HepG2 (cell line): ENCODE results near the gene SIGLEC14. TPM values are rescaled to one million over a fixed set of nuclear protein-coding genes. Genes with fewer than 3 reads are reported as not detected.
A peak's percentile ranks its signal among the peaks of the same experiment; 100 is the strongest.

Experiments used
- ATAC-seq: fragments of 200-7000 bp; cut with Tn5 transposase; 3 replicates; pipeline ENCODE4 v1.9.1; 2020; ENCODE audit warnings: mild to moderate bottlenecking, moderate library complexity
- BruUV-seq: library from RNA; stranded (reverse); fragments of 400-500 nt; replicated peaks from 2 replicates; lab custom pipeline; 2021; lab: Mats Ljungman, UMichigan
- CTCF ChIA-PET: fragments of 300-600 bp; formaldehyde crosslinking; extraction: SDS; loops from one replicate; lab custom pipeline; 2021; ENCODE audit warnings: low total read pairs, inconsistent platforms, low intra/inter-chr PET ratio; lab: Yijun Ruan, JAX
- POLR2A ChIA-PET: fragments of 350-600 bp; sonication (Branson Sonifier 250); formaldehyde crosslinking; loops from one replicate; lab custom pipeline; 2020; ENCODE audit warnings: antibody characterized with exemption, inconsistent platforms; lab: Yijun Ruan, JAX
- DNase-seq: peaks from one replicate; pipeline ENCODE4 v3.0.0-alpha.2; 2015; ENCODE audit warnings: low spot score
- FAIRE-seq: peaks from 3 replicates; lab custom pipeline; 2011; peaks lifted over from hg19 to GRCh38; lab: Jason Lieb, UNC
- H2AFZ ChIP-seq: one replicate; pipeline ENCODE4 v1.6.1; 2011; ENCODE audit warnings: low read length, inconsistent platforms
- H3K27ac ChIP-seq: fragments of 300-600 bp; 3 replicates; pipeline ENCODE4 v1.8.0; 2011; ENCODE audit warnings: mixed run types, mild to moderate bottlenecking, mixed read lengths, low read length, inconsistent platforms; ENCODE audit not compliant: insufficient read depth; ENCODE audit errors: extremely low read length
- H3K27me3 ChIP-seq, 2 experiments: fragments of 200-600 bp in 1 of 2; 2 replicates in 1 of 2; 3 replicates in 1 of 2; pipeline versions ENCODE4 v1.6.0 to v1.8.0; 2011; ENCODE audit warnings: low read length in 2 of 2, mild to moderate bottlenecking in 2 of 2, moderate library complexity in 2 of 2, inconsistent platforms in 1 of 2; ENCODE audit not compliant: insufficient read depth in 2 of 2, control insufficient read depth in 1 of 2
- H3K36me3 ChIP-seq, 2 experiments: fragments of 200-600 bp in 1 of 2; replicated peaks in 1 of 2; 2 replicates in 1 of 2; 3 replicates in 1 of 2; pipeline versions ENCODE4 v1.5.1 to v1.8.0; 2011; ENCODE audit warnings: low read length in 2 of 2, inconsistent platforms in 1 of 2; ENCODE audit not compliant: insufficient read depth in 2 of 2, control insufficient read depth in 1 of 2
- H3K4me1 ChIP-seq: 2 replicates; pipeline ENCODE4 v1.5.1; 2012; ENCODE audit warnings: low read length, inconsistent platforms; ENCODE audit not compliant: insufficient read depth
- H3K4me2 ChIP-seq: 2 replicates; pipeline ENCODE4 v1.6.0; 2011; ENCODE audit warnings: low read depth, low read length, inconsistent platforms
- H3K4me3 ChIP-seq, 3 experiments: fragments of 200-600 bp in 1 of 3; sonication (generic), shearing (Covaris generic) in 1 of 3; replicated peaks in 1 of 3; 2 replicates each; pipeline ENCODE4 v1.5.1; 2011 to 2016; ENCODE audit warnings: low read length in 3 of 3, inconsistent platforms in 2 of 3, low read depth in 2 of 3, mild to moderate bottlenecking in 2 of 3, control low read depth in 1 of 3, mixed read lengths in 1 of 3; ENCODE audit not compliant: insufficient read depth in 1 of 3
- H3K79me2 ChIP-seq: one replicate; pipeline ENCODE4 v1.6.1; 2011; ENCODE audit warnings: low read length, inconsistent platforms; ENCODE audit not compliant: insufficient read depth
- H3K9ac ChIP-seq: 2 replicates; pipeline ENCODE4 v1.6.0; 2011; ENCODE audit warnings: mild to moderate bottlenecking, low read depth, low read length, inconsistent platforms; ENCODE audit not compliant: insufficient read depth
- H3K9me3 ChIP-seq: 2 replicates; pipeline ENCODE4 v1.5.1; 2012; ENCODE audit warnings: mild to moderate bottlenecking, low read length
- H4K20me1 ChIP-seq: 2 replicates; pipeline ENCODE4 v1.6.0; 2011; ENCODE audit warnings: inconsistent platforms, mild to moderate bottlenecking, low read length, moderate library complexity; ENCODE audit not compliant: insufficient read depth
- PHF20 ChIP-seq: sonication (generic); formaldehyde crosslinking; IDR thresholded peaks from 2 replicates; pipeline ENCODE4 v1.5.0; 2020; ENCODE audit warnings: mild to moderate bottlenecking, missing genetic modification reagents
- SRSF4 ChIP-seq: fragments of 200-400 bp; formaldehyde crosslinking; IDR thresholded peaks from one replicate; pipeline ENCODE4 v1.6.1; 2018; ENCODE audit warnings: mild to moderate bottlenecking, low read depth, low read length, moderate library complexity; ENCODE audit not compliant: poor library complexity, severe bottlenecking
- ZNF317 ChIP-seq: sonication (generic); formaldehyde crosslinking; IDR thresholded peaks from 2 replicates; pipeline ENCODE4 v1.5.0; 2020; ENCODE audit warnings: mild to moderate bottlenecking, missing genetic modification reagents
- ZSCAN9 ChIP-seq: IDR thresholded peaks from 2 replicates; pipeline ENCODE4 v1.6.1; 2016; ENCODE audit warnings: borderline replicate concordance
- WGBS: methylation state at CpG from one replicate; pipeline ENCODE4 v1.1.6; 2017; ENCODE audit warnings: low lambda C conversion rate; 5-methylcytosine and 5-hydroxymethylcytosine counted together
- in situ Hi-C: cut with HindIII; loops from 2 replicates; pipeline ENCODE4 v1.10.0; 2017; ENCODE audit warnings: low pct_unique_long_range_greater_than_20kb; ENCODE audit not compliant: extremely low pct_ligation_motif_present
- intact Hi-C: fragments of 100-400 bp; cut with micrococcal nuclease; formaldehyde crosslinking; loops from one replicate; pipeline ENCODE4 v1.10.0; 2022; ENCODE audit not compliant: unreplicated experiment
- polyA plus RNA-seq, 8 experiments: library from polyadenylated mRNA; depleted of rRNA in 3 of 8; stranded (reverse) in 7 of 8; unstranded in 1 of 8; fragments of >200 nt; fragmentation: Illumina TruSeq in 4 of 8; extraction: Trizol in 4 of 8; gene quantifications; 2 replicates each; pipeline versions ENCODE4 v1.2.1 to v1.2.3, GENCODE V29; 2011 to 2016; ENCODE audit warnings: low read depth in 4 of 8, missing spikeins in 1 of 8, mixed read lengths in 1 of 8; ENCODE audit not compliant: insufficient read depth in 1 of 8
- total RNA-seq, 5 experiments: library from RNA; depleted of rRNA; stranded (reverse); fragments of >200 nt; fragmentation: Illumina TruSeq; extraction: Trizol; gene quantifications; 2 replicates each; pipeline ENCODE4 v1.2.3, GENCODE V29; 2016; ENCODE audit warnings: low read depth in 1 of 5
- TF ChIP-seq, protein P1 (sequence below): sonication (generic); formaldehyde crosslinking; IDR thresholded peaks from 2 replicates; pipeline ENCODE4 v1.8.1; 2023; ENCODE audit warnings: missing genetic modification reagents, mild to moderate bottlenecking, borderline replicate concordance
- TF ChIP-seq, protein P2 (sequence below): sonication (generic); formaldehyde crosslinking; IDR thresholded peaks from 2 replicates; pipeline ENCODE4 v1.4.0; 2020; ENCODE audit warnings: missing genetic modification reagents

The SIGLEC14 gene
- total and polyA plus RNA-seq, 2 of the 13 experiments (the other 11 are each of a cell fraction or from before 2014, with no cell fraction given): 0.05 to 0.09 TPM

- H3K4me1 ChIP-seq: no peaks in the 10 kb centered on the region
- intact Hi-C loops (loop anchor here (5.0 kb wide), 1 partner anchor 227 kb away; no protein-coding TSS in a partner anchor), in situ Hi-C loops (loop anchor here (10.0 kb wide), 1 partner anchor 180 kb away; the partner anchor contains the start of gene CEACAM18)
- no peak overlapping the region for H3K4me3 ChIP-seq
- 19% methylated on average over 4 of the region's 4 CpGs for WGBS
- no peaks in the 10 kb centered on the region for H4K20me1 ChIP-seq
- TF ChIP-seq PHF20 (no peak), ZNF317 (CRISPR knock-in tag) (peak; percentile 65; the same call in 1 of the 2 replicates), SRSF4 (no peak)
- H3K79me2 ChIP-seq: no peaks in the 10 kb centered on the region
- CTCF ChIA-PET: no interaction called here
- no peak overlapping the region for H3K4me2 ChIP-seq
- POLR2A ChIA-PET: no interaction called here
- H3K9ac ChIP-seq: no peak overlapping the region
- H3K36me3 ChIP-seq: no peaks in the 10 kb centered on the region
- H3K9me3 ChIP-seq: no peaks in the 10 kb centered on the region
- H3K27ac ChIP-seq: no peak overlapping the region
- FAIRE-seq (no peak), ATAC-seq (no peak), DNase-seq (no peak)
- H3K27me3 ChIP-seq: no peaks in the 10 kb centered on the region
- BruUV-seq: no TSS peak
- no peak overlapping the region for H2AFZ ChIP-seq
Measured at GRCh38 chr19:51654783-51655182, 8.2 kb upstream of the SIGLEC14 start.

DNA sequence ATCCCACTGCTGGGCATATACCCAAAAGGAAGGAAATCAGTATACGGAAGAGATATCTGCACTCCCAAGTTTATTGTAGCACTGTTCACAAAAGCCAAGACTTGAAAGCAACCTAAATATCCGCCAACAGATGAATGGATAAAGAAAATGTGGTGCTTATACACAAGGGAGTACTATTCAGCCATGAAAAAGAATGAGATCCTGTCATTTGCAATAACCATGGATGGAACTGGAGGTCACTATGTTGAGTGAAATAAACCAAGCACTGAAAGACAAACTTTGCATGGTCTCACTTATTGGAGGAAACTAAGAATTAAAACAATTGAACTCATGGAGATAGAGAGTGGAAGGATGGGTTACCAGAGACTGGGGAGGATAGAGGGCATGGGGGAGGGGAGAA, 6.5 kb upstream of the SIGLEC14 start:
- H3K4me2 ChIP-seq: no peak overlapping the region
- H3K9me3 ChIP-seq: no peaks in the 10 kb centered on the region
- no peaks in the 10 kb centered on the region for H3K4me1 ChIP-seq
- DNase-seq (no peak), FAIRE-seq (no peak), ATAC-seq (no peak)
- no peak overlapping the region for H3K27ac ChIP-seq
- H2AFZ ChIP-seq: no peak overlapping the region
- no peaks in the 10 kb centered on the region for H3K27me3 ChIP-seq
- no peaks in the 10 kb centered on the region for H3K79me2 ChIP-seq
- no peak overlapping the region for H3K4me3 ChIP-seq
- H3K9ac ChIP-seq: no peak overlapping the region
- TF ChIP-seq, protein P1, sequence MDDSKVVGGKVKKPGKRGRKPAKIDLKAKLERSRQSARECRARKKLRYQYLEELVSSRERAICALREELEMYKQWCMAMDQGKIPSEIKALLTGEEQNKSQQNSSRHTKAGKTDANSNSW (CRISPR knock-in tag): no peak
- TF ChIP-seq, protein P2, sequence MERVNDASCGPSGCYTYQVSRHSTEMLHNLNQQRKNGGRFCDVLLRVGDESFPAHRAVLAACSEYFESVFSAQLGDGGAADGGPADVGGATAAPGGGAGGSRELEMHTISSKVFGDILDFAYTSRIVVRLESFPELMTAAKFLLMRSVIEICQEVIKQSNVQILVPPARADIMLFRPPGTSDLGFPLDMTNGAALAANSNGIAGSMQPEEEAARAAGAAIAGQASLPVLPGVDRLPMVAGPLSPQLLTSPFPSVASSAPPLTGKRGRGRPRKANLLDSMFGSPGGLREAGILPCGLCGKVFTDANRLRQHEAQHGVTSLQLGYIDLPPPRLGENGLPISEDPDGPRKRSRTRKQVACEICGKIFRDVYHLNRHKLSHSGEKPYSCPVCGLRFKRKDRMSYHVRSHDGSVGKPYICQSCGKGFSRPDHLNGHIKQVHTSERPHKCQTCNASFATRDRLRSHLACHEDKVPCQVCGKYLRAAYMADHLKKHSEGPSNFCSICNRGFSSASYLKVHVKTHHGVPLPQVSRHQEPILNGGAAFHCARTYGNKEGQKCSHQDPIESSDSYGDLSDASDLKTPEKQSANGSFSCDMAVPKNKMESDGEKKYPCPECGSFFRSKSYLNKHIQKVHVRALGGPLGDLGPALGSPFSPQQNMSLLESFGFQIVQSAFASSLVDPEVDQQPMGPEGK: no peak
- no peak for TF ChIP-seq ZSCAN9 (CRISPR knock-in tag)
- CTCF ChIA-PET: no interaction called here
- intact Hi-C loops (no loop called here), in situ Hi-C loops (loop anchor here (10.0 kb wide), 1 partner anchor 178 kb away; the partner anchor contains the start of gene CEACAM18)
- H3K36me3 ChIP-seq: no peaks in the 10 kb centered on the region
- BruUV-seq: no TSS peak
- H4K20me1 ChIP-seq: no peaks in the 10 kb centered on the region
- WGBS: 16% methylated on average over 2 of the region's 2 CpGs
- POLR2A ChIA-PET: no interaction called here
